KOPT-K1 (cell line): ENCODE results near the gene SNTG2.
"Not testable (repeated sequence)": the region's sequence is repeated elsewhere in the genome, so short reads cannot be mapped to it uniquely, and the experiment has no call there.

Experiments
- H3K27ac ChIP-seq: fragments of 200-600 bp; sonication (generic); 2 replicates; pipeline ENCODE4 v1.5.1; 2016; ENCODE audit warnings: antibody characterized with exemption, mild to moderate bottlenecking, low read depth, low read length; ENCODE audit not compliant: poor library complexity, severe bottlenecking
- H3K36me3 ChIP-seq: fragments of 200-600 bp; sonication (generic); 2 replicates; pipeline ENCODE4 v1.5.1; 2017; ENCODE audit warnings: antibody characterized with exemption, mild to moderate bottlenecking, low read length, moderate library complexity; ENCODE audit not compliant: insufficient read depth
- H3K9me3 ChIP-seq: fragments of 200-600 bp; sonication (generic); 2 replicates; pipeline ENCODE4 v1.5.1; 2017; ENCODE audit warnings: antibody characterized with exemption, low read length, mild to moderate bottlenecking; ENCODE audit not compliant: insufficient read depth, poor library complexity, severe bottlenecking

The SNTG2 gene

GRCh38 chr2:1375794-1376193 is 425.1 kb downstream of the SNTG2 start:
- H3K9me3 ChIP-seq: no peaks in the 10 kb centered on the region
- H3K27ac ChIP-seq: no peak overlapping the region
- H3K36me3 ChIP-seq: no peaks in the 10 kb centered on the region

GRCh38 chr2:1377473-1377872 is 426.8 kb downstream of the SNTG2 start:
- H3K36me3 ChIP-seq: no peaks in the 10 kb centered on the region
- H3K27ac ChIP-seq: no peak overlapping the region
- H3K9me3 ChIP-seq: no peaks in the 10 kb centered on the region

DNA sequence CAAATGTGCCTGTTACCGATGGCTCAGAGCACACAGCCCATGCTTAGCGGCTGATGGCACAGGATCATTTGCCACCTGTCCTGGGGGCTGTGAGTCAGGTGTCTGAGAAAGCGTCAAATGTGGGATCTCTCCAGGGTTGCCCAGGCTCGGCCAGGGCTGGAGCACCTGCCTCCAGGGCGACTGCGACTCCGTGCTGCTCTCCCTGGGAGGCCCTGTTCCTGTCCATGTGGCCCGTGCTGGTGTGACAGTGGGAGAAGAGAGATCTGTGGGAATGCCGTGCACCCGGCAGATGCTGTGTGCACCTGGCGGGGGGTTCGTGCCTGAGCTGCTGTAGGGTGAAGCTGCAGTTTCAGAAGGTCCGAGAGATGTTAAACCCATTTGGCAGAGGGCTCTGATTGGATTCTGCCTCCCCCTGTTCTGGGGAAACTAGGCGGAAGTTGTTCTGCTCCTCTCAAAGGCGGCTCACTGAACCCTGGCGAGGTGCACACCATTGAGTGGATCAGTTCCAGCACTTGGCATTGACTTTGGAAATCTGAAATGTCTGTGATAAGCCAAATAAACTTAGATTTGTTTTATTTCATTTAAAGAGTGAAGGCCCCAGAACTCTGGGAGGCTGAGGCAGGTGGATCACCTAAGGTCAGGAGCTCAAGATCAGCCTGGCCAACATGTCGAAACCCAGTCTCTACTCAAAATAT is 428.0 kb downstream of the SNTG2 start:
- peaks cover 4% of the 10 kb centered on the region for H3K9me3 ChIP-seq
- no peak overlapping the region for H3K27ac ChIP-seq
- no peaks in the 10 kb centered on the region for H3K36me3 ChIP-seq

DNA sequence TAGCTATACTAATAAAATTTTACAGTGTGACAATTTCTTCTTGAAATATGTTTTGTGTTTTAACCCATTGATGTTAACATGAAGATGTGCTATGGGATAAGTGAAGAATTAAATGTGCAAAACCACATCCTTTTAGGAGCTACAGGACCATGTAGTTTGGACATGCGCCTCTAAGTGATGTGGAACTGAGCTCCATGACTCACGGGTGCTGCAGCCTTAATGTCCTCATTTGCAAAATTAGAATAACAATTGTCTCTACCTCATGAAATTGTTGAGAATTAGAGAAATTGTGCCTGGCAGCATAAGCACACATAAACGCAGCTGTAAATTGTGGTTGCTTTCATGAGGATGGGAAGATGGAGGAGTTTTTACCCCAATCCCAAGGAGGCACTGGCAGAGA is 431.0 kb downstream of the SNTG2 start:
- Histone ChIP-seq H3K9me3 (peaks cover 4% of the 10 kb centered on the region), H3K36me3 (no peaks in the 10 kb centered on the region), H3K27ac (no peak overlapping the region)

- peak overlapping the region; percentile 30 for H3K27ac ChIP-seq
- not testable (repeated sequence) for H3K36me3 ChIP-seq, H3K9me3 ChIP-seq
Measured at GRCh38 chr2:1387954-1388725, 437.5 kb downstream of the SNTG2 start.

GRCh38 chr2:1390118-1390517 is 439.5 kb downstream of the SNTG2 start:
- H3K9me3 ChIP-seq, H3K36me3 ChIP-seq, H3K27ac ChIP-seq: not testable (repeated sequence)

DNA sequence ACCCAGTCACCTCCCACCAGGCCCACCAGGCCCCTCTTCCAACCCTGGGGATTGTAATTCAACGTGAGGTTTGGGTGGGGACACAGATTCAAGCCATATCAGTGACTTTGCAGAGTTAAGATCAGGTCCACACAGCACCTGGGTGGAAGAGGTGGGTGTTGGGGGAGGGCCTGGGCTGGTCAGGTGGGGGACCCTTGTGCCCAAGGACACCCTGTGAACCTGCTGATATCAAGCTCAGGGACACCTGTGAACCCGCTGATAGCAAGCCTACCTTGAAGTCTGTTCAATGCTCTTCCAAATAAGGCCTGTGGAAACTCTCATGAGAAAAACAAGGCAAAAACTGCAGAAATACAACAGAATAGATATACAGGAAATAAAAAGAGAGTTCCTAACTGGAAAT is 442.7 kb downstream of the SNTG2 start:
- Histone ChIP-seq H3K9me3 (no peaks in the 10 kb centered on the region), H3K27ac (no peak overlapping the region), H3K36me3 (no peaks in the 10 kb centered on the region)

DNA sequence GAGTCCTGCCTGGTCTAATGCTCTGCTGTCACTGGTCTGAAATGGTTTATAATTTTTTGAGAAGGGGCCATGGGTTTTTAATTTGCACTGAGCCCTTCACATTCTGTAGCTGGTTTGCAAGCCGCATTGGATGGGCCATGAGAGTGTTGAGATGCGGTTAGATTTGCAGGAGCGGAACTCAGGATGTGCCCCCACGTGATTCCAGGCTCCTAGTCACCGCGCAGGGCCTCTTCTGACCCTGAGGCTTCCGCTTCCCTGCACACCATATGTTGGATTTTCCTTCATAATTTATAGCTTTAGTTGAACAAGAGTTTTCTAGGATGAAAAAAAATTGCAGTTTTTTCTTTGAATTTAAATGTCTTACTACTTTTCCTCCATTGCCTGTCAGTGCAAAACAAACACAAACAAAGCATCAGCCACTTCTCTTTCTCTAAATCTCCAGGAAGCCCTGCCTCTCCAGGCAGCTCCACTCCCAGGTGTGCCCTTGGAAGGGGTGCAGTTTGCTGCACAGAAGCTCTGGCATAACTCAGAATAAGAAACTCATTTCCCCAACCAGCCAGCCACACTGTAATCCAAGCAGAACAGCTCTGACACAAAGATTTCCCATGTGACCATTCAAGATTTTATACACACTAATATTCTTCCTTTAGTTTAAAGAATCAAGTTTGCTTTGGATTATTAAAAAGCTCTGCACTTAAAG is 444.2 kb downstream of the SNTG2 start:
- no peaks in the 10 kb centered on the region for H3K9me3 ChIP-seq
- H3K27ac ChIP-seq: no peak overlapping the region
- no peaks in the 10 kb centered on the region for H3K36me3 ChIP-seq

DNA sequence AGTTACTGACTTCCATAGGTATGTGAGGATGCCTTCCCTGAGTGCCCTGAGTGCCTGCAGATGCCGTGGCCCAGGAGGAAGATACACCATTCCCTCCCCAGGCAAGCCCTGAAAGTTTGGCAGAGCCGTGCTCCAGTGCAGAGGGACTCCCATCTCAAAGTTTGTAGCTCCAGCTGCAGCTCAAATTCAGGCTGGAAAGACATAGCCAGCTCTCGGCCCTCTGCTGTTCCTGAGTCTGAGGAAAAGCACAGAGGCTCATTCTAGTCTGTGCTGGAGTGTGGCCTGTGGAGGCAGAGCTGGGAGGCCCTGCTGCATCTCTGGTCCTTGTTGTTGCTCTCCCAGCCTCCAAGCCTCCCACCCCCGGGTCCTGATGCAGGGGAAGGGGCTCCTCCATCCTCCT is 446.7 kb downstream of the SNTG2 start:
- peaks cover 1% of the 10 kb centered on the region for H3K9me3 ChIP-seq
- no peak overlapping the region for H3K27ac ChIP-seq
- no peaks in the 10 kb centered on the region for H3K36me3 ChIP-seq

DNA sequence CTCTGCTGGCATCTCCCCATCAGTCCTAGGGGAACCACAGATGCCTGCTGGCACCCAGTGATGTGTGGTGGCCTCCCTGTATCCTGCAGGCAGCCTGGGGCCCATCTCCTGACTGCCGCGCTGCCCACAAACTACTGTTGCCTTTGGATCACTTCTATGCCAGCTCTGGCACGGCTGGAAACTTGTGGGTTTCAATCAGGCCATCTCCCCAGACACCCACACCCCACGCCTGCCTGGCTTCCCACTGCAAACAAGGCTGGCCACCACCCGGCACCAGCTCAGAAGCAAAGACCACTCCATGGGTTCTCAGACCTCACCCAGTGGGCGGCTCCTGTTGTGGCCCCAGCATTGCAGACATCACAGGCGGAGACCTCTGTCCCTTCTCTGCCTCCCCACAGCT is 447.5 kb downstream of the SNTG2 start:
- Histone ChIP-seq H3K27ac (no peak overlapping the region), H3K9me3 (peaks cover 8% of the 10 kb centered on the region), H3K36me3 (no peaks in the 10 kb centered on the region)

DNA sequence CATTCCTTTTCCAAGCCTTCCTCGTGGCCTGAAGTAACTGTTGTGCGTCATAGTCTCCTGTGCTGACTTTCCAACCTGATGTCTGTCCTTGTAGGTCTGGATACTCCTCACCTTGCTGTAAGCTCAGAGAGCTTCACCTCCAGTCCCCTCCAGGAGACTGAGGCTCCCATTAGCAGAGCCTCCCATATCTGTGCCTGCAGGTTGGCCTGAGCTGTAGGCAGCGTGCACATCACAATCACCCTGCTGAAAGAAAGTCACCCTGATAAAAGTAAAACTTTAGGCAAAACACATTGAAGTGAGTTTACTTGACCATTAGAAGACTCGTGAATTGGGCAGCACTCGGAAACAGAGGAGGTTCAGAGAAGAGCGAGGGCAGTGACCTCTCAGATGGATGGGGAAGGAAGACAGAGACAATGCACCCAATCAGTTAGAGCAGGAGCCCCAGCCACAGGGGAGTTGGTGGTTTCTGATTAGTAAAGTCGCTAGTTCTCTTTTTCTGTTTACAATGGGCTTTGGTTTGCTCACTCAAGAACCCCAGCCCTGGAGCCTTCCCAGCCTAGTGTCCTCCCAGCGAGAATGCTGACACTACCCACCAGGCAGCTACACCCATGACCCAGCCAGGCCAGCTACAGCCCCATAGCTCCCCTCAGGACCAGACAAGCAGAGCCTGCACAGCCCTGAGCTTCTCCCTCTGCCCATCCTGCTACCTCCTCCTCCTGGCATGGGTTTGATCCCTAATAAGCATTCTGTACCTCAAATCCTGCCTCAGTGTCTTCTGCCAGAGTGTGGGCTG is 450.5 kb downstream of the SNTG2 start:
- Histone ChIP-seq H3K27ac (no peak overlapping the region), H3K36me3 (no peaks in the 10 kb centered on the region), H3K9me3 (peaks cover 8% of the 10 kb centered on the region)

DNA sequence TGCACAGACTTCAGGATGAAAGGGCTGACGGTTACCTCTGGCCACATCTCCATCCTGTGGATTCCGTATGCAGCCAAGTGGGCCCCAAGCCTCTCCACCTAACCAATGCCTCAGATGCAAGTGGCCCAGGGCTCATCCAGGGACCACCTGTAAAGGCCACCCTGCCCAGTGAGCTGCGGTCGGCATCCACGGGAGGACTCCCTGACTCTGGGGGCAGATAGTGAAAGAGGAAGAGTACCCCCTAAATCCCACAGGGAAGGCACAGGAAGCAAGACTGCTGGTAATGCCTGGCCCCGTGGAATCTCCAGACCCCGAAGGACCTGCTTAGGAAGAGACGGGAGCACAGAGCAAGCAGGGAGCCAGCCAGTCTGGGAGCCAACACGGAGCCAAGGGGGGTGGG is 451.4 kb downstream of the SNTG2 start:
- H3K36me3 ChIP-seq: no peaks in the 10 kb centered on the region
- no peak overlapping the region for H3K27ac ChIP-seq
- H3K9me3 ChIP-seq: peaks cover 8% of the 10 kb centered on the region

- Histone ChIP-seq H3K9me3 (peaks cover 8% of the 10 kb centered on the region), H3K36me3 (no peaks in the 10 kb centered on the region), H3K27ac (no peak overlapping the region)
Measured at GRCh38 chr2:1403565-1403964, 452.9 kb downstream of the SNTG2 start.

DNA sequence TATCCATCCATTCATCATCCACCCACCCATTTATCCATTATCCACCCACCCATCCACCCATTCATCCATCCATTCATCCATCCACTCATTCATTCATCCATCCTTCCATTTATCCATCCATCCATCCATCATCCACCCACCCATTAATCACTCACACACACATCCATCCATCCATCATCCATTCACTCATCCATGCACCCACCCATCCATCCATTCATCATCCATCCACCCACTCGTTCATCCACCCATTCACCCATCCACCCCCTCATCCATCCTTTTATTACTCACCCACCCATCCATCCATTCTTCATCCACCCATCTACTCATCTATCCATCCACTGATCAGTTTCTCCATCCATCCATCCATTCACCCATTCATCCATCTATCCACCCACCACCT is 454.5 kb downstream of the SNTG2 start:
- no peak overlapping the region for H3K27ac ChIP-seq
- H3K36me3 ChIP-seq: no peaks in the 10 kb centered on the region
- H3K9me3 ChIP-seq: peaks cover 8% of the 10 kb centered on the region

GRCh38 chr2:1405967-1406366 is 455.3 kb downstream of the SNTG2 start:
- H3K27ac ChIP-seq: no peak overlapping the region
- H3K9me3 ChIP-seq: peaks cover 8% of the 10 kb centered on the region
- H3K36me3 ChIP-seq: no peaks in the 10 kb centered on the region
